ENCODE data around the gene SPATA9.

Gene SPATA9

DNA sequence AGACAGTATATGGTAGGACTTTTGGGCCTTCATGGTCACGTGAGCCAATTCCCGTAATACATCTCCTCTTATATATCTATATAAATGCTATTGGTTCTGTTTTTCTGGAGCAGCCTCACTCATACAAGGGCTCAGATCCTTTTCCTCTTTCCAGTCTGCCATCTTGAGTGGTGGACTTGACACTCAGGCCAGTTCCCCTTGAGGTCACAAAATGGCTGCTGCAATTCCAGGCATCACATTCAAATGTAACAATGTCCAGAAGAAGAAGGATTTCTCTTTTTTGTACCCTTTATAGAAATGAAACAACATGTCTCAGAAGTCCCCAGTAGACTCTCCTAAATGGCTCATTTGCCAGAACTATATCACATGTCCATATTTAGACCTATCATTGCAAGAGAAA, 58.4 kb downstream of the SPATA9 start:
- no peak for TF ChIP-seq GATA2 (IDR thresholded peaks at IDR 0.05; ENCODE audit: low read depth, low read length)
- no peak for TF ChIP-seq GATA3 (IDR thresholded peaks at IDR 0.05; ENCODE audit: low read depth, low read length)

DNA sequence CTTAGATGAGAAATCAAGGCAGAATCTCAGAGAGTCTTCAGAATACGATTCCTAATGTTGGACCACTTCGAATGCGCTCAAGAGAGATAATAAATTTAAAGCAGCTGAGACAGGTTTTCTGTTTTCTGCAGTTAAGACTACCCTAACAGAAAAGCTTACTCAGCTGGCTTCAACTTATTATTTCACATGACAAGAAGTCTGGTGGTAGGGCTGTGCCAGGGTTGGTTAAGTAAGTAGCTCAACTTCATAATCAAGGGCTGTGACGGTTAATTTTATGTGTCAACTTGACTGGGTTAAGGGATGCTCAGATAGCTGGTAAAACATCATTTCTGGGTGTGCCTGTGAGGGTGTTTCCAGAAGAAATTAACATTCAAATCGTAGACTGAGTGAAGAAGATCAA, 59.1 kb downstream of the SPATA9 start:
- TF ChIP-seq GATA3 (IDR thresholded peaks at IDR 0.05; ENCODE audit: low read depth, low read length) (no peak), GATA2 (IDR thresholded peaks at IDR 0.05; ENCODE audit: low read depth, low read length) (no peak)

- no peak for TF ChIP-seq GATA2 (IDR thresholded peaks at IDR 0.05; ENCODE audit: low read depth, low read length)
- no peak for TF ChIP-seq GATA3 (IDR thresholded peaks at IDR 0.05; ENCODE audit: low read depth, low read length)
These were observed 60.8 kb downstream of the SPATA9 start for GRCh38 chr5:95621839-95622629.

DNA sequence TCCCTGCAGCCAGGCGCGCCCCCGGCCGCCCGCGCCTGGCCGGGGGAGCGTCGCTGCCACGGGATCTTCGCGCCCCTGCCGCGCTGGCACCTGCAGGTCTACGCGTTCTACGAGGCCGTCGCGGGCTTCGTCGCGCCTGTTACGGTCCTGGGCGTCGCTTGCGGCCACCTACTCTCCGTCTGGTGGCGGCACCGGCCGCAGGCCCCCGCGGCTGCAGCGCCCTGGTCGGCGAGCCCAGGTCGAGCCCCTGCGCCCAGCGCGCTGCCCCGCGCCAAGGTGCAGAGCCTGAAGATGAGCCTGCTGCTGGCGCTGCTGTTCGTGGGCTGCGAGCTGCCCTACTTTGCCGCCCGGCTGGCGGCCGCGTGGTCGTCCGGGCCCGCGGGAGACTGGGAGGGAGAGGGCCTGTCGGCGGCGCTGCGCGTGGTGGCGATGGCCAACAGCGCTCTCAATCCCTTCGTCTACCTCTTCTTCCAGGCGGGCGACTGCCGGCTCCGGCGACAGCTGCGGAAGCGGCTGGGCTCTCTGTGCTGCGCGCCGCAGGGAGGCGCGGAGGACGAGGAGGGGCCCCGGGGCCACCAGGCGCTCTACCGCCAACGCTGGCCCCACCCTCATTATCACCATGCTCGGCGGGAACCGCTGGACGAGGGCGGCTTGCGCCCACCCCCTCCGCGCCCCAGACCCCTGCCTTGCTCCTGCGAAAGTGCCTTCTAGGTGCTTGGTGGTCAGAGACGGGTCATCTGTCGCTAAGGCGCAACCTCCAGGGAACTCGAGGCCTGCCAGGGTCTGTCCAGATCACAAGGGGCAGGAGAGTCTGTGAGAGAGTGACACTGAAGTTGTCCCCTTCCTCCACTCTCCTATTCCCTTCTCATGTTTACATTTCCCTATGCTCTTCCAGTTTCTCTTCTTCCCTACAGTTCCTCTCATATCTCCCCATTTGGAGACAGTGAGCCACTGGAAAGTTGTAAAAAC, 61.6 kb downstream of the SPATA9 start:
- TF ChIP-seq GATA2 (IDR thresholded peaks at IDR 0.05; ENCODE audit: low read depth, low read length) (no peak), GATA3 (IDR thresholded peaks at IDR 0.05; ENCODE audit: low read depth, low read length) (no peak)

DNA sequence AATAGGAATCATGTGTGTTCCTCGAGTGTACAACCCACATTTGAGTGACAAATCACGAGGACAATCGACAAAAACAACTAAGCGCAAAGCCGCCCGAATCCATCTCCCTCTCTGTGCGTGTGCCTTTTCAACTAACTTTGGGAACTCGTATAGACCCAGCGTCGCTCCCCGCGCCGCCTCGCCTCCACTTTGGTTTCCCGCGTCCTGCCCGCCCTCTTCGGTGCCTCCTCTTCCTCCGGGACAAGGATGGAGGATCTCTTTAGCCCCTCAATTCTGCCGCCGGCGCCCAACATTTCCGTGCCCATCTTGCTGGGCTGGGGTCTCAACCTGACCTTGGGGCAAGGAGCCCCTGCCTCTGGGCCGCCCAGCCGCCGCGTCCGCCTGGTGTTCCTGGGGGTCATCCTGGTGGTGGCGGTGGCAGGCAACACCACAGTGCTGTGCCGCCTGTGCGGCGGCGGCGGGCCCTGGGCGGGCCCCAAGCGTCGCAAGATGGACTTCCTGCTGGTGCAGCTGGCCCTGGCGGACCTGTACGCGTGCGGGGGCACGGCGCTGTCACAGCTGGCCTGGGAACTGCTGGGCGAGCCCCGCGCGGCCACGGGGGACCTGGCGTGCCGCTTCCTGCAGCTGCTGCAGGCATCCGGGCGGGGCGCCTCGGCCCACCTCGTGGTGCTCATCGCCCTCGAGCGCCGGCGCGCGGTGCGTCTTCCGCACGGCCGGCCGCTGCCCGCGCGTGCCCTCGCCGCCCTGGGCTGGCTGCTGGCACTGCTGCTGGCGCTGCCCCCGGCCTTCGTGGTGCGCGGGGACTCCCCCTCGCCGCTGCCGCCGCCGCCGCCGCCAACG, 62.5 kb downstream of the SPATA9 start, which contains the start of gene GPR150:
Gene GPR150, plus strand, starts transcription at position 58 of the 840 bp plus-strand sequence. Its CDS starts 189 bp downstream, at position 247.
- no peak for TF ChIP-seq GATA2 (IDR thresholded peaks at IDR 0.05; ENCODE audit: low read depth, low read length)
- no peak for TF ChIP-seq GATA3 (IDR thresholded peaks at IDR 0.05; ENCODE audit: low read depth, low read length)

GRCh38 chr5:95619514-95620029, 63.2 kb downstream of the SPATA9 start:
- no peak for TF ChIP-seq GATA2 (IDR thresholded peaks at IDR 0.05; ENCODE audit: low read depth, low read length)
- no peak for TF ChIP-seq GATA3 (IDR thresholded peaks at IDR 0.05; ENCODE audit: low read depth, low read length)

DNA sequence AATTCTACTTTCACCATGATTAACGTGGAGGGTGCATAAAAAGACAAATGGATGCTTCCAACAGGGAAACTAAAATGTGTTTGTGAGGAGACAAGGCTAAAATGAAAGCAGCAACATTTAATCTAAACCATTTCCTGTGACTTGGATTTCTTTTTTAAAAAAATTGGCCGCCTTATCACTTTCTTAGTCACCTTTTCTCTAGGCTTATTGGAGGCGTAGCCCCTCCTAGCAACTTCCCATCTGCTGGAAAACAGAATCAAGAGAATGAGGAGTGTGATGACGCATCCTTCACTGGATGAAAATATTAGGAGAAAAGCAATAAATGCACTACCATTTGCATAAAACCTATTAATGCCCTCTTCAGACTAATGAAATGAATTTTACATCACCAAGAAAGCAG, 63.7 kb downstream of the SPATA9 start:
- TF ChIP-seq GATA2 (IDR thresholded peaks at IDR 0.05; ENCODE audit: low read depth, low read length) = no peak
- TF ChIP-seq GATA3 (IDR thresholded peaks at IDR 0.05; ENCODE audit: low read depth, low read length) = no peak

GRCh38 chr5:95617057-95617456, 65.7 kb downstream of the SPATA9 start:
- no peak for TF ChIP-seq GATA2 (IDR thresholded peaks at IDR 0.05; ENCODE audit: low read depth, low read length)
- TF ChIP-seq GATA3 (IDR thresholded peaks at IDR 0.05; ENCODE audit: low read depth, low read length) = no peak

DNA sequence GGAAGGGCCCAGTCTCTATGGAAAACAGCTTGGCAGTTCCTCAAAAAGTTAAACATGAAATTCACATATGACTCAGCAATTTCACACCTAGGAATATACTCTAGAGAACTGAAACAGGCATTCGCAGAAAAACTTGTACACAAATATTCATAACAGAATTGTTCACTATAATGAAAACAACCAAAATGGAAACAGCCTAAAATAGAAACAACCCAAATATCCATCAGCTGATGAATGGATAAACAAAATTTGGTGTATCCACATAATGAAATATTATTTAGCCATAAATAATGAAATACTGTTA, 67.7 kb downstream of the SPATA9 start:
- TF ChIP-seq GATA3 (IDR thresholded peaks at IDR 0.05; ENCODE audit: low read depth, low read length) = no peak
- no peak for TF ChIP-seq GATA2 (IDR thresholded peaks at IDR 0.05; ENCODE audit: low read depth, low read length)

DNA sequence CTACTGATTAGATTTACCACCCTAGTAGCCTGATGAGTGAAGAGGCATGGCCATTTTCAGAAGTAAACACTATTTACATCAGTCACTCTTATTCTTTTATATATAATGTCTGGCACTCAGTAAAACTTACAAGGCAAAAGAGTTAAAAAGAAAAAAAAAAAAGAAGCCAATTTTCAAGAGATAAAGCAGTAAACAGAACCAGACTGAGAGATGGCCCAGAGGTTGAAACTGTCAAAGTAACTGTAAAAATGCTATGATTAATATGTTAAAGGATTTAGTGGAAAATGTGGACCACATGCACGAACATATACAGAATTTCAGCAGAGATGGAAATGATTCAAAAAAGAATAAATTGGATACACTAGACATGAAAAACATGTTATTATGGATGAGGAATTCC, 69.3 kb downstream of the SPATA9 start:
- TF ChIP-seq GATA3 (IDR thresholded peaks at IDR 0.05; ENCODE audit: low read depth, low read length) = no peak
- no peak for TF ChIP-seq GATA2 (IDR thresholded peaks at IDR 0.05; ENCODE audit: low read depth, low read length)

DNA sequence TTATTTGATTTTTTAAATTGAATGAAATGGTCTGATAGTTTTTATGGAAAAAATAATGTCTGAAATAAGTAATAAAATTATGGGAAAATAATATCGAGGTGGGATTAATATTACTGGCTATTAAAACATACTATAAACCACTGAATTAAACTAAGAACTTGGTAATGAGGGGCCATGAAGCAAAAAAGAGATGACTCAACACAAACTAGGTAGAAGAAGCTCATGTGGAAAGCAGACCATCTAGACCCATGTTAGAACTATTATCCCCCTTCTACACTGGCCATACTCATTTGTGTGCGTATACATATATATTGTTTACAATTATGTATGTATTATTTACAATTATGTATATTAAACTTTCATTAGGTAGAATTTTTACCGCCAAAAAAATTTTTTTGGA, 71.4 kb downstream of the SPATA9 start:
- TF ChIP-seq GATA3 (IDR thresholded peaks at IDR 0.05; ENCODE audit: low read depth, low read length) (no peak), GATA2 (IDR thresholded peaks at IDR 0.05; ENCODE audit: low read depth, low read length) (no peak)

DNA sequence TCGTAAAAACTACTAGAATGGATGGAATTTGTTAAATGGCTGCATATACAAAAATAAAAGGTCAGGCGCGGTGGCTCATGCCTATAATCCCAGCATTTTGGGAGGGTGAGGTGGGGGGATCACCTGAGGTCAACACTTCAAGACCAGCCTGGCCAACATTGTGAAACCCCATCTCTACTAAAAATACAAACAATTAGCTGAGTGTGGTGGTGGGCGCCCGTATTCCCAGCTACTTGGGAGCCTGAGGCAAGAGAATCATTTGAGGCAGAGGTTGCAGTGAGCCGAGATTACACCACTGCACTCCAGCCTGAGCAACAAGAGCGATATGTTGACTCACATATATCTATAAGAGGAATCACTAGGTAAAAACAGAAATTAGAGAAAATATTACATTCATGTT, 72.2 kb downstream of the SPATA9 start:
- TF ChIP-seq GATA3 (IDR thresholded peaks at IDR 0.05; ENCODE audit: low read depth, low read length) (no peak), GATA2 (IDR thresholded peaks at IDR 0.05; ENCODE audit: low read depth, low read length) (no peak)

DNA sequence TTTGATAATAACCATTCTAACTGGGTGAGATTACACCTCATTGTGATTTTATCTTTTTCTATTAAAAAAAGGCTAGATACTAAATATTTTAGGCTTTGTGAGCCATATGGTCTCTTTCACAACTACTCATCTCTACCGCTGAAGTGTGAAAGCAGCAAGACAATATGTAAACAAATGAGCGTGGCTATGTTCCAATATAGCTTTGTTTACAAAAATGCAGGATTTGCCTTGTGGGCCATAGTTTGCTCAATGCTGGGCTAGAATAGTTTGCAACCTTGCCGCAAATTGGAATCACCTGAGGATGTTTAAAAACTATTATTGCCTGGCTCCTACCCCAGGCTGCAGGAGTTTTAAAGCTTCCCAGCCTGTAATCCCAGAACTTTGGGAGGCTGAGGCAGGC, 73.1 kb downstream of the SPATA9 start:
- TF ChIP-seq GATA3 (IDR thresholded peaks at IDR 0.05; ENCODE audit: low read depth, low read length) (no peak), GATA2 (IDR thresholded peaks at IDR 0.05; ENCODE audit: low read depth, low read length) (no peak)

Data from SH-SY5Y (cell line).